SIG-M5 treated with dmso at 0.1 percent for 504 hours (cell line): ENCODE measurements around the gene MANEAL.
A peak's percentile ranks its signal among the peaks of the same experiment; 100 is the strongest.

Experiments used
- DNase-seq: peaks from one replicate; lab custom pipeline; 2025; ENCODE audit not compliant: unreplicated experiment; lab: John Stamatoyannopoulos, UW

Gene MANEAL

GRCh38 chr1:37824001-37824400 lies 30.4 kb downstream of the MANEAL start:
- no peak for DNase-seq

- no peak for DNase-seq
Measured at GRCh38 chr1:37825506-37825905, 31.9 kb downstream of the MANEAL start.

GRCh38 chr1:37828410-37829074 lies 34.9 kb downstream of the MANEAL start:
- no peak for DNase-seq

GRCh38 chr1:37831109-37831508 lies 37.5 kb downstream of the MANEAL start:
- DNase-seq = no peak

- no peak for DNase-seq
Measured at GRCh38 chr1:37831809-37832208, 38.2 kb downstream of the MANEAL start.

GRCh38 chr1:37836788-37837187 lies 43.1 kb downstream of the MANEAL start:
- DNase-seq = no peak

- DNase-seq = no peak
Measured at GRCh38 chr1:37839676-37840075, 46.0 kb downstream of the MANEAL start.

- no peak for DNase-seq
Measured at GRCh38 chr1:37840711-37841110, 47.1 kb downstream of the MANEAL start.

GRCh38 chr1:37841652-37842051 lies 48.0 kb downstream of the MANEAL start:
- DNase-seq = no peak

GRCh38 chr1:37844536-37844935 lies 50.9 kb downstream of the MANEAL start:
- no peak for DNase-seq

GRCh38 chr1:37845049-37845646 lies 51.5 kb downstream of the MANEAL start:
- peak; percentile 52 for DNase-seq

- peak; percentile 93 for DNase-seq
Measured at GRCh38 chr1:37845786-37846185, 52.1 kb downstream of the MANEAL start.

- DNase-seq = peak; percentile 45
Measured at GRCh38 chr1:37846647-37847339, 53.1 kb downstream of the MANEAL start.

- no peak for DNase-seq
Measured at GRCh38 chr1:37849480-37849879, 55.8 kb downstream of the MANEAL start.

GRCh38 chr1:37850352-37850955 lies 56.8 kb downstream of the MANEAL start:
- DNase-seq = peak; percentile 69
